Heart right ventricle (tissue), 16 donors: Measurements from ENCODE around the gene MANF. TPM values are rescaled to one million over a fixed set of nuclear protein-coding genes. Genes with fewer than 3 reads are reported as not detected.
"Not testable (repeated sequence)": the region's sequence is repeated elsewhere in the genome, so short reads cannot be mapped to it uniquely, and the experiment has no call there.

Experiments used
- ATAC-seq, 8 donors: fragments of 200-7000 bp; cut with Tn5 transposase; one replicate each; pipeline ENCODE4 v1.9.1; 2020; ENCODE audit warnings: mild to moderate bottlenecking in 8 of 8, moderate library complexity in 8 of 8, moderate number of reproducible peaks in 1 of 8
- DNase-seq, 2 donors: peaks; one replicate each; pipeline ENCODE4 v3.0.0-alpha.2; 2020
- H3K27ac ChIP-seq, 10 donors: fragments of 200-600 bp; sonication (generic) in 2 of 10; one replicate each; pipeline versions ENCODE4 v1.5.0 to v1.8.0; 2020 to 2022; ENCODE audit warnings: mild to moderate bottlenecking in 3 of 10
- H3K27me3 ChIP-seq, 7 donors: fragments of 200-600 bp; one replicate each; pipeline ENCODE4 v1.8.0; 2021 to 2022; ENCODE audit warnings: mild to moderate bottlenecking in 2 of 7
- H3K36me3 ChIP-seq, 9 donors: fragments of 200-600 bp; sonication (generic) in 1 of 9; one replicate each; pipeline versions ENCODE4 v1.5.0 to v1.8.0; 2020 to 2022; ENCODE audit warnings: mild to moderate bottlenecking in 2 of 9
- H3K4me1 ChIP-seq, 9 donors: fragments of 200-600 bp; sonication (generic) in 1 of 9; one replicate each; pipeline versions ENCODE4 v1.5.0 to v1.8.0; 2020 to 2022; ENCODE audit warnings: mild to moderate bottlenecking in 4 of 9
- H3K4me3 ChIP-seq, 10 donors: fragments of 200-600 bp; sonication (generic) in 2 of 10; one replicate each; pipeline versions ENCODE4 v1.5.0 to v1.8.0; 2020 to 2022; ENCODE audit warnings: mild to moderate bottlenecking in 7 of 10, moderate library complexity in 2 of 10
- H3K9me3 ChIP-seq, 11 donors: fragments of 200-600 bp in 10 of 11; sonication (generic) in 2 of 11; one replicate each; pipeline versions ENCODE4 v1.5.0 to v1.8.0; 2013 to 2022; ENCODE audit warnings: mild to moderate bottlenecking in 2 of 11, control low read depth in 1 of 11, moderate library complexity in 1 of 11
- WGBS, 2 donors: extraction: QIAGEN DNeasy Blood & Tissue Kit; methylation state at CpG; one replicate each; pipeline ENCODE4 v1.1.7; 2013; ENCODE audit warnings: inconsistent platforms in 1 of 2; 5-methylcytosine and 5-hydroxymethylcytosine counted together
- intact Hi-C, 10 donors: fragments of 100-400 bp; cut with DNase I; formaldehyde crosslinking; loops; one replicate each; pipeline versions ENCODE4 v1.11.1 to v1.14.2; 2022
- polyA plus RNA-seq, 2 donors: library from polyadenylated mRNA; stranded (reverse); fragments of 200-250 nt; gene quantifications; one replicate each; pipeline ENCODE4 v1.2.3, GENCODE V29; 2013
- total RNA-seq, 10 donors: library from RNA; stranded (reverse); fragmentation: NEBNext Ultra II Directional in 3 of 10; extraction: Animal tissue kit (Norgen Biotek cat#: 25700) in 3 of 10; gene quantifications; one replicate each; pipeline versions ENCODE4 v1.2.1 to v1.2.4, GENCODE V29; 2021 to 2023
- TF ChIP-seq, protein P1 (sequence below), 9 donors: fragments of 200-600 bp; sonication (generic) in 2 of 9; IDR thresholded peaks; one replicate each; pipeline versions ENCODE4 v1.5.0 to v1.8.0; 2021 to 2022; ENCODE audit warnings: antibody characterized with exemption in 9 of 9, mild to moderate bottlenecking in 5 of 9, moderate library complexity in 1 of 9
- donor health status: Arrhythmogenic right ventricular cardiomyopathy.
- donor health status: ischemic (EF 13 %, LVEDD 7.1; RV severe dilation, severe dysfunction).
- donor health status: healthy with polysubstance abuse.
- donor health status: DM: no; HTN: yes; CAD: no.
- donor health status: DM: no; HTN: no; CAD: no.
- donor health status: ischemic (EF 25% LVEDD 6.9; RV normal size, moderate dysfunction).
- donor health status: ischemic (EF 25% LVEDD 5.7; RV mildly dilated, moderate dysfunction).
- donor health status: healthy.
- donor health status: DM: yes; HTN: yes; CAD: no.
- donor health status: Ischemic cardiomyopathy.
- donor health status: ischemic (EF 35%, LVEDD 5.7; RV mildly dilated, moderate dysfunction).
- donor health status: nonischemic (EF 11% LVEDD 7.7; RV severe dilation, severe dysfunction).
- donor health status: DM: yes; HTN: yes; CAD: no.
- donor health status: PGD.
- donor health status: ischemic (EF 29% LVEDD 5.4; RV normal size, mild dysfunction).
- donor health status: nonischemic (EF 23%, LVEDD 6.1; RV moderate dilation, normal function).

Gene MANF
- total and polyA plus RNA-seq, 12 donors = 19.1 to 150 (median 45.1) TPM

DNA sequence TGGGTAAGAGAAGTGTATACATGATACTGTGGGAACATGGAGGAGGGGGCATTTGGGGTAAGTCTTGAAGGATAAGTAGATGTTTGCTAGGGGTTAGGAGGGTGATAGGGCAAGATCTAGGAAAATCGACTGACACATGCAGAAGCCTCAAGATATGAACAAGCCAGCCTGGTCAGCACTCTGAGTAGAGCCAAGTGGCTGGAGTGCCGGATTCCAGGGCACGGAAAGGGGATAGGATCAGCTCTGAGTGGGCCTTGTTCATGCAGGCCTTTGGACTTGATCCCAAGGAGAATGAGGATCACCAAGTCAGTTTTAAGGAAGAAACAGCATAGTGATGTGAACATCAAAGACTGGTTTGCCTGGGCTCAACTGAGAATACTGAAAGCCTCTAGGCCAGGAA, 24.3 kb upstream of the MANF start:
- Histone ChIP-seq H3K9me3 (peaks cover 0 to 9% (median 0%) of the 10 kb centered on the region in 11 donors), H3K4me1 (no peaks in the 10 kb centered on the region), H3K36me3 (peaks cover 0 to 4% (median 0%) of the 10 kb centered on the region in 9 donors), H3K27me3 (no peaks in the 10 kb centered on the region), H3K27ac (no peak overlapping the region), H3K4me3 (no peak overlapping the region)
- ATAC-seq (no peak), DNase-seq (no peak)
- 81 to 88% methylated on average over 3 of the region's 3 CpGs for WGBS, 2 donors
- intact Hi-C loops = no loop called here
- TF ChIP-seq, protein P1, sequence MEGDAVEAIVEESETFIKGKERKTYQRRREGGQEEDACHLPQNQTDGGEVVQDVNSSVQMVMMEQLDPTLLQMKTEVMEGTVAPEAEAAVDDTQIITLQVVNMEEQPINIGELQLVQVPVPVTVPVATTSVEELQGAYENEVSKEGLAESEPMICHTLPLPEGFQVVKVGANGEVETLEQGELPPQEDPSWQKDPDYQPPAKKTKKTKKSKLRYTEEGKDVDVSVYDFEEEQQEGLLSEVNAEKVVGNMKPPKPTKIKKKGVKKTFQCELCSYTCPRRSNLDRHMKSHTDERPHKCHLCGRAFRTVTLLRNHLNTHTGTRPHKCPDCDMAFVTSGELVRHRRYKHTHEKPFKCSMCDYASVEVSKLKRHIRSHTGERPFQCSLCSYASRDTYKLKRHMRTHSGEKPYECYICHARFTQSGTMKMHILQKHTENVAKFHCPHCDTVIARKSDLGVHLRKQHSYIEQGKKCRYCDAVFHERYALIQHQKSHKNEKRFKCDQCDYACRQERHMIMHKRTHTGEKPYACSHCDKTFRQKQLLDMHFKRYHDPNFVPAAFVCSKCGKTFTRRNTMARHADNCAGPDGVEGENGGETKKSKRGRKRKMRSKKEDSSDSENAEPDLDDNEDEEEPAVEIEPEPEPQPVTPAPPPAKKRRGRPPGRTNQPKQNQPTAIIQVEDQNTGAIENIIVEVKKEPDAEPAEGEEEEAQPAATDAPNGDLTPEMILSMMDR (IDR thresholded peaks at IDR 0.05) = no peak

GRCh38 chr3:51361746-51362145, 23.3 kb upstream of the MANF start:
- WGBS, 2 donors = 85 to 93% methylated on average over 6 of the region's 6 CpGs
- DNase-seq (no peak), ATAC-seq (no peak)
- H3K4me1 ChIP-seq = no peaks in the 10 kb centered on the region
- H3K4me3 ChIP-seq = no peak overlapping the region
- H3K9me3 ChIP-seq = peaks cover 0 to 9% (median 0%) of the 10 kb centered on the region in 11 donors
- no peaks in the 10 kb centered on the region for H3K27me3 ChIP-seq
- intact Hi-C loops = no loop called here
- peaks cover 0 to 4% (median 0%) of the 10 kb centered on the region in 9 donors for H3K36me3 ChIP-seq
- no peak overlapping the region for H3K27ac ChIP-seq
- TF ChIP-seq, protein P1 (IDR thresholded peaks at IDR 0.05) = no peak

- DNase-seq (no peak), ATAC-seq (no peak)
- H3K4me3 ChIP-seq = no peak overlapping the region
- intact Hi-C loops = no loop called here
- 84 to 86% methylated on average over 9 of the region's 9 CpGs for WGBS, 2 donors
- H3K4me1 ChIP-seq = no peaks in the 10 kb centered on the region
- H3K27me3 ChIP-seq = no peaks in the 10 kb centered on the region
- H3K36me3 ChIP-seq = peaks cover 0 to 4% (median 0%) of the 10 kb centered on the region in 9 donors
- TF ChIP-seq, protein P1 (IDR thresholded peaks at IDR 0.05) = no peak
- peaks cover 0 to 9% (median 0%) of the 10 kb centered on the region in 11 donors for H3K9me3 ChIP-seq
- no peak overlapping the region for H3K27ac ChIP-seq
These were observed 22.6 kb upstream of the MANF start for GRCh38 chr3:51362476-51362875.

GRCh38 chr3:51368276-51368675, 16.8 kb upstream of the MANF start:
- intact Hi-C loops, H3K27ac ChIP-seq, H3K27me3 ChIP-seq, H3K4me3 ChIP-seq, H3K9me3 ChIP-seq, H3K4me1 ChIP-seq, H3K36me3 ChIP-seq, DNase-seq, ATAC-seq: not testable (repeated sequence)
- 89 to 93% methylated on average over 8 of the region's 8 CpGs for WGBS, 2 donors

GRCh38 chr3:51371943-51372557, 13.0 kb upstream of the MANF start:
- intact Hi-C loops = loop anchor here in 9 of 10 donors (5.0 to 10.0 kb wide), 8 partner anchors 267 to 800 kb away; partner anchors contain the start of gene MAPKAPK3 (in 7 of the 9)
- 34 to 35% methylated on average over 4 of the region's 4 CpGs for WGBS, 2 donors
- DNase-seq = no peak
- peak in 3 of 8 donors; percentile 27 to 46 (median 44) for ATAC-seq
- Histone ChIP-seq H3K27ac (no peak overlapping the region), H3K4me1 (no peaks in the 10 kb centered on the region), H3K27me3 (peaks cover 0 to 4% (median 0%) of the 10 kb centered on the region in 7 donors), H3K36me3 (no peaks in the 10 kb centered on the region), H3K9me3 (peaks cover 0 to 5% (median 0%) of the 10 kb centered on the region in 11 donors), H3K4me3 (no peak overlapping the region)
- TF ChIP-seq, protein P1 (IDR thresholded peaks at IDR 0.05) = peak; percentile 16 to 71 (median 62)
